ENCODE data around the gene MTM1. TPM values are rescaled to one million over a fixed set of nuclear protein-coding genes. Genes with fewer than 3 reads are reported as not detected.

The MTM1 gene
- total RNA-seq, 1 experiment from 2014 or later: 9.4 TPM

DNA sequence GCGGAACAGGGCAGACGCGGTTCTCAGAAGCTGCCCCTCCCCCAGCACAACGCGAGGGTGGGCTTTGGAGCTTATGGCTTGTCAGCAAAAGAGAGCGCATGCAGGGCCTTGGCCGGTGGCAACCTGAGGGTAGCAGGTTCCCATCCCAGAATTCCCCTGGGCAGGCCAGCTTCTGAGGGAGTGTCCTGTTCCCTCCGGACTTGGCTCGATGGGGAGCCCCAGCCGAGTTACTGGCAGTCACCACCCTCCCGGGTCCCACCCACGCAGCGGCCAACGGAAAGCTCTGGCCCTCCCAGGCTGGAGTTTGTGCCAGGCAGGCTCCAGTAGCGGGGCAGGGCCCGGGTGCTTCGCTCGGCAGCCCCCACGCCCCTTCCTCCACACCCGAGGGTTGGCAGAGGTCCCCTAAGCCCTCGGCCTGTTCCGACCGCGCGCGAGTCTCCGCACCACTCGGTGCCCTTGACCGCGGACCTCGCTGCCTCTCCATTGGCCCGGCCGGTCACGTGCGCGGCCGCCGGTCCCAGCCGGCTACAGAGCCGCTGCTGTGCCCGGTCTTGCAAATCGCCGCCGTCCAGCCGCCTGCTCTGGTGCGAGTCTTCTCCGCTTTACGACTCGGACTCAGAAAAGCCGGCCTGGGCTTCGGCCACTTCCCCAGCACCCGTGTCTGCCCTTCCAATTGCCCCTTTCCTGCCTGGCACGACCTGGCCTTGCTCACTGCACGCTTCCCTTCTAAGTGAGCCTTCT lies 20.9 kb upstream of the MTM1 start:
- in situ Hi-C loops (cut with HindIII; ENCODE audit: low sequenced_read_pairs): no loop called here

GRCh38 chrX:150548251-150548650 lies 20.2 kb upstream of the MTM1 start:
- no peak for DNase-seq (ENCODE audit: low spot score)
- in situ Hi-C loops (cut with HindIII; ENCODE audit: low sequenced_read_pairs): no loop called here

More for the DNA sequence above, 20.9 kb upstream of the MTM1 start:
- DNase-seq (ENCODE audit: low spot score): peak; percentile 62

GRCh38 chrX:150548684-150549083 lies 19.7 kb upstream of the MTM1 start:
- in situ Hi-C loops (cut with HindIII; ENCODE audit: low sequenced_read_pairs): no loop called here
- no peak for DNase-seq (ENCODE audit: low spot score)

DNA sequence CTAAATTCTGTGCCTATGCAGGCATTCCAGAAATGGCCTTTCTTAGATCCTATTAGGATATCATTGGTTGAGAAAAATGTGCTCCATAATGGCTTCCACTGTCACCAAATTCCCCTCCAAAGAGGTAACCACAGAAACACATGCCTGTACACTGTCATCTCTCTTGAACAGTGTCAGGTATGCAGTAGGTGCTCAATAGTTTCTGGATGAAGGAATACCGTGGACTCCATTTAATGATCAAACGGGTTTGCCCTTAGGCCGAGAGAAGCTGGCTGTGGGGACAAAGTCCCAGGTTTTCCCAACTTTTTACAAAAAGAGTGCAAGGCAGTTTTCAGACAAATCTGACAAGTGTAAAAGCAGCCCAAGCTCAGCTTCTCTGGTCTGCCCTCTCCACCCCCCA lies 16.5 kb upstream of the MTM1 start:
- in situ Hi-C loops (cut with HindIII; ENCODE audit: low sequenced_read_pairs): no loop called here
- no peak for DNase-seq (ENCODE audit: low spot score)

DNA sequence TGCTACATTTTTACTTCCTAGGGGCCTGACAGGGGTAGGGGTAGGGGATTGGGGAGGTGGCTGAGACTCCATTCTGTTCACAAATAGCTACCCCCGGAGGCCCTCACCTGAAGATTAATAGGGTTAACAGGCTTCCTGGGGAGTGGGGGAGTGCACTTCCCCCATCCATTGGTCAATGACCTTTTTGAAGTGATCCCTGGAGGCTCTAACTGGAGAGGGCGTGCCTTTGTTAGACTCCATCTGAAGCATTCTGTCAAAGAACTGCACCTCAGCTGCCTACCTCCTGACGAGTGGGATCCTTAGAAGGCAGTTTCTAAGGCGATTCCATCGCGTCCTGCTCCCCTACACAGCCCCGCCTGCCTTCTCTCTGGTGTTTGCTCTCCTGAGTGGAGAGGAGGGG lies 10.0 kb upstream of the MTM1 start:
- no peak for DNase-seq (ENCODE audit: low spot score)
- in situ Hi-C loops (cut with HindIII; ENCODE audit: low sequenced_read_pairs): no loop called here

DNA sequence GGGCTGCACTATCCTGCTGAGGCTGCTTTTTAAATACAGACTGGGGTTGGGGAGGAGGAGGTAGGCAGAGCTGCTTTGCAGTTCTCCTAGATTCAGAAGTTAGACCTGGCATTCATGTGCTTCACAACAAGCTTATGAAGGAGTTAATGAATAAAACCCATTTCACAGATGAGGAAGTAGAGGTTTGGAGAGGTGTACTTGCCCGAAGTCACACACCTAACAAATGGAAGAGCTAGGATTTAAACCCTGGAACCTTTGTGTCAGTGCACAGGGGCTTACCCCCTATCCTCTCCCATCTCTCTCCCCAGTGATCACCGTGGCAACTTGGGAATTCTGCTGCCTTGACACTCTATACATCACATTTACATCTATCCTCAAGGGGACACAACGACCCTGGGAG lies 3.6 kb upstream of the MTM1 start:
- in situ Hi-C loops (cut with HindIII; ENCODE audit: low sequenced_read_pairs): no loop called here
- DNase-seq (ENCODE audit: low spot score): no peak

DNA sequence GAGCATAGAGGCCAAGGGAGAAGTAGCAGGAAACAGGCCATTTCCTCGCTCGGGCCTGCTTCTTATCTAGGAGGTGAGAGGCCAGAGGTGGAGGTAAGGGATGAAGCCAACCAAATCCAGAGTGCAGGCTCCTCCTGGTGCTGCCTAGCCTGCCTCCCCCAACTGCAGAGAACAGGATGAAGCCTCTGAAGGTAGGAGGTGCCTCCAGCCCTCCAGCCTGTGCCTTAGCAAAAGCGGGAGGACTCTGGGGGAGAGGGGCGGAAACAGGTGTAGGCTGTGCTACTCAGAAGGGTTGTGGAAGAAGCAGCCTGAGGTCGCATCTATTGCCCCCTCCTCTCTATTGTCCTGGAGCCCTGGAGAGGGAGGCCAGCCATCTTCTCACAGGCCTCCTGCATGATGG lies 2.9 kb upstream of the MTM1 start:
- no peak for DNase-seq (ENCODE audit: low spot score)
- in situ Hi-C loops (cut with HindIII; ENCODE audit: low sequenced_read_pairs): no loop called here

DNA sequence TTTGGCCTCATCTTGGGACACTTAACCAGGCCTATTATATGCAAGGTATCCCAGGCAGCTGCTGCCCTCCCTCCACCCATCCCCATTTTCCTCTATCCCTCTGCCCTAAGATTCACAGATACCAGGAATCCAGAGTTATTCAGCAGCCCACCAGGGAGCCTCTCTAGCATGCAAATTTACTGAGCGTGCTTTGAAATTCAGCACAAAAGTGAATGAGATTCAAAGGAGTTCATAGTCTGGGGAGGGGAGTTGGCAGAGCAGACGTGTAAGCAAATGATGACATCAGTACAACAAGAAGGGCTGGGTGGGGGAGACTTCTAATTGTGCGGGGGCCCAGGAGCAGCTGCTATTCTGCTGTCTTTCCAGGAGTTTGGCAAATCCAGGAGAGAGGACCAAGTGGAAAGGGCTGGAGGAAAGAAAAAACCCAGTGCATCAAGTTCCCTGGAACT lies 1.7 kb upstream of the MTM1 start:
- in situ Hi-C loops (cut with HindIII; ENCODE audit: low sequenced_read_pairs): no loop called here
- DNase-seq (ENCODE audit: low spot score): no peak

- in situ Hi-C loops (cut with HindIII; ENCODE audit: low sequenced_read_pairs): no loop called here
- no peak for DNase-seq (ENCODE audit: low spot score)
Observed at GRCh38 chrX:150567645-150568319, 639 bp upstream of the MTM1 start.

DNA sequence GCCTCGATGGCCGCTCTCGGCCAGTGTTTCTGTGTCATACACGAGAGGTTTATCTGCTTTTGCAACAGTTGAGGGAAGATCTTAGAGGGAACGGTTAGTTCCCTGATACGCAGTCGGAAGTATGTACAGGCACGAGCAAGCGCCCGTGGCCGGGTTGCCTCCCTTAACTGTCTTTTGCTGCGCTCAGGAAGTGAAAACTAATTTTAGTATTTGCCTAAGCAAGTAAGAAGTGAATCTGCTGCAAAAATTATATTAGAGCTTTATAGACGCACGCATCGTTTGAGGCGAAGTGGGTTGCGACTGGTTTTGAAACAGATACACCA lies 695 bp downstream of the MTM1 start:
- in situ Hi-C loops (cut with HindIII; ENCODE audit: low sequenced_read_pairs): no loop called here
- no peak for DNase-seq (ENCODE audit: low spot score)

DNA sequence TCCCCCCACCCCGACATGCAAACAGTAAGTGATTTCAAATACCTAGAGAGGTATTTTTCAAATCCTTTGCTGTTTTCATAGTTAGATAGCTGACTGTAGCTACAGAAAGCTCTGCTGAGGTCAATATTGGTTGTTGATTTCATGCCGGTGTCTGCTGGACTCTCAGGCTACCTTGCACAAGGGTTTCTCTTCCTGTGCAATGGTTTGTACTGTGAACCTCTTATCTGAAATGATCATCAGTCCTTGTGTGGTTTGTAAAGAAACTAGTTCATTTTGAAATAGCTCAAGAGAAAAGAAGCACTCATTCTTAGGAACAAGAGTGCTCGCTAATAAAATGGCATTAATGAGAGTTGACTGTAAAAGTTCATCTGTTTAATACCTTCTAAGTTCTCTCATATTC lies 2.1 kb downstream of the MTM1 start:
- DNase-seq (ENCODE audit: low spot score): no peak
- in situ Hi-C loops (cut with HindIII; ENCODE audit: low sequenced_read_pairs): no loop called here

GRCh38 chrX:150572206-150572605 lies 3.8 kb downstream of the MTM1 start:
- no peak for DNase-seq (ENCODE audit: low spot score)
- in situ Hi-C loops (cut with HindIII; ENCODE audit: low sequenced_read_pairs): no loop called here

- in situ Hi-C loops (cut with HindIII; ENCODE audit: low sequenced_read_pairs): no loop called here
Observed at GRCh38 chrX:150573106-150573505, 4.7 kb downstream of the MTM1 start.

GRCh38 chrX:150573702-150574101 lies 5.3 kb downstream of the MTM1 start:
- DNase-seq (ENCODE audit: low spot score): no peak
- in situ Hi-C loops (cut with HindIII; ENCODE audit: low sequenced_read_pairs): no loop called here

More at GRCh38 chrX:150573106-150573505, 4.7 kb downstream of the MTM1 start:
- no peak for DNase-seq (ENCODE audit: low spot score)

DNA sequence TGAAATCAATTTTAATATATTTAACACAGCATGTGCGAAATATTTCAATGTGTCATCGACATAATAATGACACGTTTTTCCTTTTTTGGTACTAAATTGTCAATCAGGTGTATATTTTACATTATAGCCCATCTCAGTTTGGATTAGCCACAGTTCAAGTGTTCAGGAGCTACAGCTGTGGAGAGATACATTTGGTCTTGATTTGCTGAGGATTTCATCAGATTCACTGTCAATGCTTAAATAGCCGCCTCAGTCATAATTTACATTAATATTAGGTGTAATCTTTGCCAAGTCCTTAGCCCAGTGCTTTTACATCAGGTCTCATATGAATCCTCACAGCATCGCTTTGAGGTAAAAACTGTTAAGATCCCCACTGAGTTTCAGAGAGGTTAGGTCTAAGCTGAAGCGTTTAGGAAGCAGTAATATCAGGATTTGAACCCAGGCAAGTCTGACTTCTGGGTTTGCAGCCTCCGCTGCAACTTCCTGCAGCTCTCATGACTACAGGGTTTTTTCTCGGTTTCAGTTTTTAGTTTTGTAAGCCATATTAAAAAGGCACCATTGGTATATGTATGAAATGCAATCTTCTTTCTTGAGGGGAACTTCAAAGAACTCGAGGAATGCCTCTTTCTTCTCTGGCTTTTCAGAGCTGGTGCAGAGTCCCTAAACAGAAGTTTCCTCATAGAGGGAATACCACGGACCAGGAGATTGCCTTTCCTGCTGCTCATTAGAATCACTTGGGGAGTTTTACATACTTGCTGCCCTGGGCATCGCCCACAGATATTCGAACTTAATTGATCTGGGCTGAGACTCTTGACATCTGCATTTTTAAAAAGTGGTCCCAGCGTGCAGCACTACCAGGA lies 6.4 kb downstream of the MTM1 start:
- in situ Hi-C loops (cut with HindIII; ENCODE audit: low sequenced_read_pairs): no loop called here
- no peak for DNase-seq (ENCODE audit: low spot score)

- in situ Hi-C loops (cut with HindIII; ENCODE audit: low sequenced_read_pairs): no loop called here
- DNase-seq (ENCODE audit: low spot score): no peak
Observed at GRCh38 chrX:150575419-150575814, 7.0 kb downstream of the MTM1 start.

DNA sequence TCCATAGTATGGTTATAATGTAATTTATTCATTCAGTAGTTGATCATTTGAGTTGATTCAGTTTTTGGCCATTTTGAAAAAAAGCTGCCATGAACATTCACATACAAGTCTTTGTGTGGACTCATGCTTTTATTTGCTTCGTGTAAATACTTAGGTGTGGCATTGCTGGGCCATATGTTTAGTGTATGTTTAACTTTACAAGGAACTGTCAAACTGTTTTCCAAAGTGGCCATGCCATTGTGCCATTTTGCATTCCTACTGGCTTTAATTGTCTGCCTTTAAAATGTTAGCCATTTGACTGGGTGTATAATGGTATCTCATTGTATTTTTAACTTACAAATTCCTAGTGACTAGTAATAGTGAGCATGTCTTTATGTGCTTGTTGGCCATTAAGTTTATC lies 8.8 kb downstream of the MTM1 start:
- in situ Hi-C loops (cut with HindIII; ENCODE audit: low sequenced_read_pairs): no loop called here

GRCh38 chrX:150581093-150581775 lies 12.8 kb downstream of the MTM1 start:
- in situ Hi-C loops (cut with HindIII; ENCODE audit: low sequenced_read_pairs): no loop called here
- DNase-seq (ENCODE audit: low spot score): no peak

More for the DNA sequence above, 8.8 kb downstream of the MTM1 start:
- no peak for DNase-seq (ENCODE audit: low spot score)

- in situ Hi-C loops (cut with HindIII; ENCODE audit: low sequenced_read_pairs): no loop called here
Observed at GRCh38 chrX:150582338-150582948, 14.0 kb downstream of the MTM1 start.

More at GRCh38 chrX:150582338-150582948, 14.0 kb downstream of the MTM1 start:
- DNase-seq (ENCODE audit: low spot score): no peak

Measured in G401 (cell line).